ENCODE measurements around the gene YTHDC2.
"Not testable (repeated sequence)": the region's sequence is repeated elsewhere in the genome, so short reads cannot be mapped to it uniquely, and the experiment has no call there.

Gene YTHDC2

GRCh38 chr5:113520899-113521298, 7.4 kb downstream of the YTHDC2 start:
- DNase-seq, result no peak

GRCh38 chr5:113523168-113523567, 9.7 kb downstream of the YTHDC2 start:
- DNase-seq, result no peak

GRCh38 chr5:113524927-113525326, 11.4 kb downstream of the YTHDC2 start:
- no peak for DNase-seq

GRCh38 chr5:113526421-113526820, 12.9 kb downstream of the YTHDC2 start:
- no peak for DNase-seq

GRCh38 chr5:113527746-113528145, 14.3 kb downstream of the YTHDC2 start:
- DNase-seq, result no peak

- DNase-seq, result no peak
These were observed 18.1 kb downstream of the YTHDC2 start for GRCh38 chr5:113531481-113532159.

- no peak for DNase-seq
These were observed 24.8 kb downstream of the YTHDC2 start for GRCh38 chr5:113538313-113538712.

- DNase-seq, result peak; percentile 69
These were observed 33.2 kb downstream of the YTHDC2 start for GRCh38 chr5:113546703-113547183.

GRCh38 chr5:113548396-113548795, 34.9 kb downstream of the YTHDC2 start:
- no peak for DNase-seq

- DNase-seq, result no peak
These were observed 38.6 kb downstream of the YTHDC2 start for GRCh38 chr5:113552137-113552536.

GRCh38 chr5:113552620-113553019, 39.1 kb downstream of the YTHDC2 start:
- DNase-seq, result no peak

GRCh38 chr5:113562828-113563400, 49.4 kb downstream of the YTHDC2 start:
- no peak for DNase-seq

GRCh38 chr5:113569396-113569795, 55.9 kb downstream of the YTHDC2 start:
- no peak for DNase-seq

GRCh38 chr5:113572716-113573115, 59.2 kb downstream of the YTHDC2 start:
- no peak for DNase-seq

GRCh38 chr5:113574417-113574816, 60.9 kb downstream of the YTHDC2 start:
- DNase-seq, result peak; percentile 54

- no peak for DNase-seq
These were observed 61.6 kb downstream of the YTHDC2 start for GRCh38 chr5:113575074-113575473.

- DNase-seq, result no peak
These were observed 64.6 kb downstream of the YTHDC2 start for GRCh38 chr5:113578091-113578490.

- no peak for DNase-seq
These were observed 67.9 kb downstream of the YTHDC2 start for GRCh38 chr5:113581388-113581787.

- no peak for DNase-seq
These were observed 84.7 kb downstream of the YTHDC2 start for GRCh38 chr5:113598150-113598549.

- no peak for DNase-seq
These were observed 85.4 kb downstream of the YTHDC2 start for GRCh38 chr5:113598926-113599325.

- DNase-seq, result no peak
These were observed 86.9 kb downstream of the YTHDC2 start for GRCh38 chr5:113600255-113600905.

GRCh38 chr5:113601423-113601822, 87.9 kb downstream of the YTHDC2 start:
- no peak for DNase-seq

- DNase-seq, result not testable (repeated sequence)
These were observed 89.8 kb downstream of the YTHDC2 start for GRCh38 chr5:113603246-113603645.
